Measurements from ENCODE around the gene USP54.

- TF ChIP-seq TAF1 (IDR thresholded peaks at IDR 0.05; ENCODE audit: borderline replicate concordance, insufficient read depth, low read length) (no peak), REST (IDR thresholded peaks at IDR 0.05; ENCODE audit: insufficient read depth in 1 of 2, low read depth in 2 of 2, low read length in 2 of 2) (no peak), POLR2AphosphoS5 (IDR thresholded peaks at IDR 0.05; ENCODE audit: low read depth, low read length) (no peak)
Observed at GRCh38 chr10:73553761-73554160, 37.4 kb downstream of the USP54 start.

Data from PFSK-1 (cell line).